ENCODE results near the gene KCTD5. TPM values are rescaled to one million over a fixed set of nuclear protein-coding genes. Genes with fewer than 3 reads are reported as not detected.

The KCTD5 gene
- total and polyA plus RNA-seq, 7 donors: 9.5 to 80.5 (median 17.1) TPM

DNA sequence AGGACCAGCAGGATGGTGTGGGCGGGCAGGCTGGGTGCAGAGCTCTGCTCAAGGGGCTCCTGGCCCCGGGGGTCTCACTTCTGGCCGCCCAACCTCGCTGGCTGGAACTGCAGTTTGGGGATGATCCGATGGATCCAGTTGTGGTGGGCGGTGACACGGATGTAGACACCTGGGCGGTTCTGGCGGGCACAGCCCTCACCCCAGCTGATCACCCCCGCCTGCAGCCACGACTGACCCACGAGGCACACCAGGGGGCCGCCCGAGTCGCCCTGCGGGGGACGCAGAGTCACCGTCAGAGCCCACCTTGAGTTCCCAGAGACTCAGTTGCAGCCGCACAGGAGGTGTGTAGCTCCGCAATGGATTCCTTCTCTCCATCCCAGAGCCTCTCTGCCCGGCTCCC lies 30.2 kb downstream of the KCTD5 start:
- TF ChIP-seq EP300 (IDR thresholded peaks at IDR 0.05): no peak
- no peak for TF ChIP-seq POLR2A (IDR thresholded peaks at IDR 0.05)
- TF ChIP-seq, protein P1, sequence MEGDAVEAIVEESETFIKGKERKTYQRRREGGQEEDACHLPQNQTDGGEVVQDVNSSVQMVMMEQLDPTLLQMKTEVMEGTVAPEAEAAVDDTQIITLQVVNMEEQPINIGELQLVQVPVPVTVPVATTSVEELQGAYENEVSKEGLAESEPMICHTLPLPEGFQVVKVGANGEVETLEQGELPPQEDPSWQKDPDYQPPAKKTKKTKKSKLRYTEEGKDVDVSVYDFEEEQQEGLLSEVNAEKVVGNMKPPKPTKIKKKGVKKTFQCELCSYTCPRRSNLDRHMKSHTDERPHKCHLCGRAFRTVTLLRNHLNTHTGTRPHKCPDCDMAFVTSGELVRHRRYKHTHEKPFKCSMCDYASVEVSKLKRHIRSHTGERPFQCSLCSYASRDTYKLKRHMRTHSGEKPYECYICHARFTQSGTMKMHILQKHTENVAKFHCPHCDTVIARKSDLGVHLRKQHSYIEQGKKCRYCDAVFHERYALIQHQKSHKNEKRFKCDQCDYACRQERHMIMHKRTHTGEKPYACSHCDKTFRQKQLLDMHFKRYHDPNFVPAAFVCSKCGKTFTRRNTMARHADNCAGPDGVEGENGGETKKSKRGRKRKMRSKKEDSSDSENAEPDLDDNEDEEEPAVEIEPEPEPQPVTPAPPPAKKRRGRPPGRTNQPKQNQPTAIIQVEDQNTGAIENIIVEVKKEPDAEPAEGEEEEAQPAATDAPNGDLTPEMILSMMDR (IDR thresholded peaks at IDR 0.05): no peak
- TF ChIP-seq POLR2AphosphoS5 (IDR thresholded peaks at IDR 0.05): no peak
- Histone ChIP-seq H3K27me3 (peaks cover 0 to 14% (median 7%) of the 10 kb centered on the region in 3 donors), H3K4me1 (peaks cover 0 to 9% (median 6%) of the 10 kb centered on the region in 4 donors), H3K9me3 (no peaks in the 10 kb centered on the region), H3K36me3 (peaks cover 0 to 26% (median 9%) of the 10 kb centered on the region in 4 donors), H3K27ac (no peak overlapping the region), H3K4me3 (no peak overlapping the region)
- intact Hi-C loops (cut with DNase I): no loop called here
- WGBS, 2 donors: 74 to 86% methylated on average over 21 of the region's 21 CpGs
- DNase-seq: peak; percentile 46

DNA sequence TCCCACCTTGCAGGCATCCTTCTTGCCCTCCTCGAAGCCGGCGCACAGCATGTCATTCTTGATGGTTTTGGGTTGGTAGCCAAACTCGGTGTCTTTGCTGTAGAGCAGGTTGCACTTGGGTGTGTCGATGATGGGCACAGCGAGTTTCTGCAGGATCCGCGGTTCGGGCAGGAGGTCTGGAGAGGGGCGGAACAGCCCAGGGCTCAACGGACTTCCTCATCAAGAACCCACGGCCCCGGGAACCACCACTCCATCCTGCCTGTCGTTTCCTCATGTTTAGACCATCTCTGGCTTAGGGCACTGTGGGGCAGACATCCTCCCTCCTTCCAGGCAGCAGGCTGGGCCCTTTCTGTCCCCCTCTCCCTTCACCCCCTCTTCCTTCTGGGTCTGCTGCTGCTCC lies 31.2 kb downstream of the KCTD5 start:
- DNase-seq: peak; percentile 47
- TF ChIP-seq, protein P1 (IDR thresholded peaks at IDR 0.05): no peak
- TF ChIP-seq POLR2A (IDR thresholded peaks at IDR 0.05) (no peak), EP300 (IDR thresholded peaks at IDR 0.05) (no peak), POLR2AphosphoS5 (IDR thresholded peaks at IDR 0.05) (no peak)
- intact Hi-C loops (cut with DNase I): no loop called here
- H3K4me1 ChIP-seq: peaks cover 0 to 9% (median 6%) of the 10 kb centered on the region in 4 donors
- H3K9me3 ChIP-seq: no peaks in the 10 kb centered on the region
- H3K27ac ChIP-seq: no peak overlapping the region
- peaks cover 0 to 14% (median 7%) of the 10 kb centered on the region in 3 donors for H3K27me3 ChIP-seq
- 66 to 80% methylated on average over 14 of the region's 14 CpGs for WGBS, 2 donors
- H3K4me3 ChIP-seq: no peak overlapping the region
- H3K36me3 ChIP-seq: peaks cover 0 to 16% (median under 1%) of the 10 kb centered on the region in 4 donors

DNA sequence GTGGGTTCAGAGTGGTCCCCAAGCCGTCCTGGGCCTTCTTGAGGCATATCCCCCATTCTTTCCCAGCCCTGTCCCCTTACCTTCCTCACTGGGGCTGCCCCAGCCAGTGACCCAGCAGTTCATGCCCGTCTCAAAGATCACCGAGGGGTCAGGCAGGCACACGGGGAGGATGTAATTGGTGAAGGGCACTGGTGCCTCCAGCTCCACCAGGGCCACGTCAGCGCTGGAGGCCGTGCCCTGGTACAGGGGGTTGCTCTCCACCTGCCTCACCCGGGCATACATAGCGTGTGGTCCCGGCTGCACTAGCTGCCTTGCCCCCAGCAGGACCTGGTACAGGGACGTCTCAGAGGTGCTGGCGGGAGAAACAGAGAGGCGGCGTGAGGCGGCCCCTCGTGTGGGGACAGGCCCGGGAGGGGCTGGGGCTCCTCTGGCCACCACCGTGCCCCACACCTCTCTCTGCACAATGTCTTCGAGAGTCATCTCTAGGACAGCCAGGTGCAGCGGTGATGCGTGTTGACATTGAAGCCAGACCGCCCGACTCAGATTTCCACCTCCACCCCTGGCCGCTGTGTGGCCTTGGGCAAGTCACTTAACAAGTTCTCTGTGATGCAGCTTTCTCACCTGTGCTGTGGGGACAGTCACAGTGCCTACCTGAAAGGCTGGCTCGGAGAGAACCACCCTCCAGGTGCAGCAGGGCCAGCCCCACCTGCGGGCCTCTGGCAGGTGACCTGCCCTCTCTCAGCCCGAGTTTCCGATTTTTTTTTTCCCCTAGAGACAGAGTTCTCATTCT lies 31.9 kb downstream of the KCTD5 start:
- Histone ChIP-seq H3K27ac (no peak overlapping the region), H3K4me1 (peaks cover 0 to 9% (median 6%) of the 10 kb centered on the region in 4 donors), H3K36me3 (peaks cover 0 to 9% (median 0%) of the 10 kb centered on the region in 4 donors), H3K4me3 (no peak overlapping the region), H3K9me3 (no peaks in the 10 kb centered on the region), H3K27me3 (peaks cover 0 to 14% (median 7%) of the 10 kb centered on the region in 3 donors)
- TF ChIP-seq POLR2AphosphoS5 (IDR thresholded peaks at IDR 0.05): no peak
- TF ChIP-seq EP300 (IDR thresholded peaks at IDR 0.05): no peak
- TF ChIP-seq POLR2A (IDR thresholded peaks at IDR 0.05): no peak
- TF ChIP-seq, protein P1 (IDR thresholded peaks at IDR 0.05): no peak
- intact Hi-C loops (cut with DNase I): no loop called here
- 66 to 82% methylated on average over 28 of the region's 28 CpGs for WGBS, 2 donors
- DNase-seq: peak; percentile 52

DNA sequence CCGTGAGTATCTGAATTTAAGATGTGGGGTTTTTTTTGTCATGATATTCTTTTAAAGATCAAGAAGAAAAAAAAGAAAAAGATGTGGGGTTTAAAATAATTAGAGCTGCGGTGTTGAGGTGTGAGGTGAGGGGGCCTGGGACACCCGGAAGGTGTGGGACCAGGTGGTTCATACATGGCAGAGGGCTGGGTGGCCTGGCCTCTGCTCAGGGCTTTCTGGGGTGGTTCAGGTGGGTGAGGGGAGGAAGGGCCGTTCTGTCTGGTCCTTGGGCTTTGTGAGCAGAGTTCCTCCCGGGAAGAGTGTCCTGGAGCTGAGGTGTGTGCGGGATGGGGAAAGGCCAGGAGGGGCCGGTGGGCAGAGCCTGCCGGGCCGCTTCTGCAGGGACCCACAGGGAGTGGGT lies 32.7 kb downstream of the KCTD5 start:
- 21 to 39% methylated on average over 9 of the region's 9 CpGs for WGBS, 2 donors
- Histone ChIP-seq H3K36me3 (peaks cover 0 to under 1% (median 0%) of the 10 kb centered on the region in 4 donors), H3K4me3 (no peak overlapping the region), H3K4me1 (peaks cover 0 to 12% (median 7%) of the 10 kb centered on the region in 4 donors), H3K9me3 (no peaks in the 10 kb centered on the region), H3K27me3 (peaks cover 0 to 14% (median 7%) of the 10 kb centered on the region in 3 donors), H3K27ac (no peak overlapping the region)
- TF ChIP-seq POLR2A (IDR thresholded peaks at IDR 0.05): no peak
- TF ChIP-seq POLR2AphosphoS5 (IDR thresholded peaks at IDR 0.05): no peak
- TF ChIP-seq EP300 (IDR thresholded peaks at IDR 0.05): no peak
- TF ChIP-seq, protein P1 (IDR thresholded peaks at IDR 0.05): no peak
- intact Hi-C loops (cut with DNase I): no loop called here
- no peak for DNase-seq

Data from sigmoid colon (tissue), 7 donors.